ENCODE data around the gene KCTD20. TPM values are rescaled to one million over a fixed set of nuclear protein-coding genes. Genes with fewer than 3 reads are reported as not detected.

KCTD20 gene
- total RNA-seq, 1 donor from 2014 or later = 37.2 TPM

DNA sequence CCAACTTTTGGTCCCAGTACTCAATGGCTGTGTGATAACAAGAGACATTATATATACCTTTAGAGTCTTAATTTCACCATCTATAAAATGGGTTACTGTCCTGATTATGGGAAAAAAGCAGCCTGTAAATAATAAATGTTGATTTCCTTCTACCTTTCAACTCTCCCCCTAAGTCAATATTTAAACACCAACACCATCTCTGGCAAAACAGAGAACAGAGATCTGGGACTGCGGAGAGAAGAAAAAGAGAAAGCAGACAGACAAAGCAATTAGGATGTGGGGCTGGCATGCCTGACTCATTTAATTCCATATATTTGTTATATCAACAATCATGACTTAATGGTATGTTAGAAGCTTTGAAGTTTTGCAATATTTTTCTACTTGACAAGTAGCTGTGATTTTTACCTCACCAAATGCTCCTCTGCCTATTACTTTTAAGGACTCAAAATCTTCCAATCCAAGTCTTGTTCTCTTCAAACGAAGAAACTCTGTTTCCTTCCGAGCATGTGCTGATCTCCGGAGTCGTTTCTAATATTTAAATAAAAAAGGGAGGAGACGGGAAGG, 81.2 kb downstream of the KCTD20 start:
- TF ChIP-seq CTCF (IDR thresholded peaks at IDR 0.05) = no peak
- peaks cover 68% of the 10 kb centered on the region for H3K36me3 ChIP-seq
- no peak overlapping the region for H3K27ac ChIP-seq
- no peaks in the 10 kb centered on the region for H3K27me3 ChIP-seq (ENCODE audit: low read depth)
- DNase-seq = no peak
- H3K9me3 ChIP-seq = no peaks in the 10 kb centered on the region
- intact Hi-C loops (cut with DNase I) = no loop called here
- H3K4me1 ChIP-seq = no peaks in the 10 kb centered on the region
- no peak for ATAC-seq
- no peak overlapping the region for H3K4me3 ChIP-seq

- ATAC-seq (no peak), DNase-seq (no peak)
- Histone ChIP-seq H3K4me3 (no peak overlapping the region), H3K27ac (no peak overlapping the region), H3K4me1 (no peaks in the 10 kb centered on the region), H3K36me3 (peaks cover 68% of the 10 kb centered on the region), H3K9me3 (no peaks in the 10 kb centered on the region), H3K27me3 (ENCODE audit: low read depth) (no peaks in the 10 kb centered on the region)
- intact Hi-C loops (cut with DNase I) = no loop called here
- TF ChIP-seq CTCF (IDR thresholded peaks at IDR 0.05) = no peak
Measured at GRCh38 chr6:36524871-36525270, 82.1 kb downstream of the KCTD20 start.

- TF ChIP-seq CTCF (IDR thresholded peaks at IDR 0.05) = no peak
- no peak overlapping the region for H3K27ac ChIP-seq
- no peaks in the 10 kb centered on the region for H3K27me3 ChIP-seq (ENCODE audit: low read depth)
- no peak for ATAC-seq
- no peak for DNase-seq
- intact Hi-C loops (cut with DNase I) = no loop called here
- H3K4me3 ChIP-seq = no peak overlapping the region
- no peaks in the 10 kb centered on the region for H3K4me1 ChIP-seq
- peaks cover 64% of the 10 kb centered on the region for H3K36me3 ChIP-seq
- H3K9me3 ChIP-seq = no peaks in the 10 kb centered on the region
Measured at GRCh38 chr6:36525346-36525745, 82.5 kb downstream of the KCTD20 start.

DNA sequence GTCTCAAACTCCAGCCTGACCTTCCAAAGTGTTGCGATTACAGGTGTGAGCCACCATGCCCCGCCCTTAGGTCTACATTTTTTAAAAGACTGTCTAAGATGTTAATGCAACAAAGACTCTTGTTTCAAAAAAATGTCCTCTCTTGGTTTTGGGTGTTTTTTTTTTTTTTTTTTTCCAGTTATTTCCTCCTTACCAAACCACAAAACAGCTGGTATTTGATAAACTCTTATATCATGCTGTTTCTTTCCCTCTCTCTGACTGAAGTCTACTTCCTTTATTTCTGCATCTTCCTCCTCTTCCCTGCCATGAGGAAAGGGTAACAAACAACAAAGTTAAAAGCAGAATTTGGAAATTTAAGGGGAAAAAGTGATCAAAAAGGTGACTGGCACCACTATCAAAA, 83.3 kb downstream of the KCTD20 start:
- ATAC-seq (no peak), DNase-seq (no peak)
- no peak for TF ChIP-seq CTCF (IDR thresholded peaks at IDR 0.05)
- Histone ChIP-seq H3K4me1 (no peaks in the 10 kb centered on the region), H3K9me3 (no peaks in the 10 kb centered on the region), H3K36me3 (peaks cover 57% of the 10 kb centered on the region), H3K4me3 (no peak overlapping the region), H3K27me3 (ENCODE audit: low read depth) (no peaks in the 10 kb centered on the region), H3K27ac (no peak overlapping the region)
- intact Hi-C loops (cut with DNase I) = no loop called here

DNA sequence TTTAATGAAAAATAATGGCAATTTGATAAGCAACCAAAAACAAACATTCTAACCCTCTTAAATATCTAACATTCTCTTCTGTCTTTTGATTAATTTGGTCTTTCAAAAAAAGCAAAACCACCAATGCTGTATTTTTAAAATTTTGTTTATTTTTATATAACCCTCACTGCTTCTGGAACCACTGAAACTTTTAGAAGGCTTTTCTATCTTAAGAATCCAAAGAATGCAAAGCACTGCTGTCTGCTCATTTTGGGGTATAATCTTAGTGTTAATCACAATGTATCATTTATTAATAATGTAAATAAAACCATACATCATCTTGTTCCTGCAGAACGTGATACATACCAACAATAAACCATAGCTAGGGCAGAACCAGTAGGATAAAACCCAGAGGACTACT, 90.5 kb downstream of the KCTD20 start:
- Histone ChIP-seq H3K4me3 (no peak overlapping the region), H3K27me3 (ENCODE audit: low read depth) (no peaks in the 10 kb centered on the region), H3K4me1 (no peaks in the 10 kb centered on the region), H3K36me3 (peaks cover 55% of the 10 kb centered on the region), H3K9me3 (no peaks in the 10 kb centered on the region), H3K27ac (no peak overlapping the region)
- TF ChIP-seq CTCF (IDR thresholded peaks at IDR 0.05) = no peak
- ATAC-seq (no peak), DNase-seq (no peak)
- intact Hi-C loops (cut with DNase I) = no loop called here

Data from lower lobe of right lung (tissue), 2 donors.